ENCODE results near the gene SSH3. TPM values are rescaled to one million over a fixed set of nuclear protein-coding genes. Genes with fewer than 3 reads are reported as not detected.

SSH3 gene
- total and polyA plus RNA-seq, 2 of the 8 experiments (the other 6 are each of a cell fraction or from before 2014, with no cell fraction given) = 16.9 to 19.8 TPM

DNA sequence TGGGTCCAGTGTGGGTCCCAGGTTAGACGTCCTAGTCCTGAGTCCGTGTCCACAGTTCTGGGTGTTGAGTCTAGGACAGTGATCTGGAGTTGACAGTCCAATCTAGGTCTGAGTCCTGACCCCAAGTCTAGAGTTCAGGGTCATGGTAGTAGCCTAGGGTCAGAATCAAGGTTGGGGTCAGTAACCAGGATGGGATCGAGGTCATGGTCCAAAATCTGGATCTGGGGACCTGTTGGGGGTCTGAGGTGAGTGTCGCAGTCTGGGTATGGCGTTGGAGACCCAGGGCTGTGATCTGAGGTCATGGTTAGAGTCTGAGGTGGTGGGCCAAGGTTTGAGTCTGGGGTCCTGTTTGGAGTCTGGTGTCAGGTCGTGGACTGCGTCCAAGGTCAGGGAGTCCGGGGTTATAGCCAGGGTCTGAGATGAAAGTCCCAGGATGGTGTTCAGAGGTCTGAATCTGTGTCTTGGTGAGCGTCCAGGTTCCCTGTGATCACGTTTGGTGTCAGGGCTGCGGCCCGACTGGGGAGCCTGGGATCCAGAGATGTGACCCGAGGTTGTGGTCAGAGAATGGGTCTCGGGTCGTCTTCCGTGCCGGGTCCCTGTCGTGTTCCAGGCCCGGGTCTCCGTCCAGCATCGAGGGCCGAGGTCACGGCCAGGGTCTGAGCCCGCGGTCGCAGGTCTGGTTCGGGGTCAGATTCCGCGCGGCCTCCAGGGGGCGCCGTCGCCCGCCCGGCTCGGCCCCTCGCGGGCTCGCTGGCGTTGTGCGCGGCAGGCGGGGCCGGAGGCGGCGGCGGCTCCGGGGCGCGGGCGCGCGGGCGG, 37.5 kb upstream of the SSH3 start (continued):
- TF ChIP-seq, protein P1, sequence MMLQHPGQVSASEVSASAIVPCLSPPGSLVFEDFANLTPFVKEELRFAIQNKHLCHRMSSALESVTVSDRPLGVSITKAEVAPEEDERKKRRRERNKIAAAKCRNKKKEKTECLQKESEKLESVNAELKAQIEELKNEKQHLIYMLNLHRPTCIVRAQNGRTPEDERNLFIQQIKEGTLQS (IDR thresholded peaks at IDR 0.05; ENCODE audit: insufficient read depth, low read depth, low read length) = no peak
- no peak for TF ChIP-seq CBX5 (IDR thresholded peaks at IDR 0.05; ENCODE audit: low read depth, low read length)
- TF ChIP-seq RBBP5 (IDR thresholded peaks at IDR 0.05; ENCODE audit: borderline replicate concordance, low read depth, low read length) = no peak
- TF ChIP-seq CREB1 (IDR thresholded peaks at IDR 0.05) = no peak
- no peak; the same call in 1 of the 2 replicates for TF ChIP-seq YY1 (IDR thresholded peaks at IDR 0.05; ENCODE audit: low read depth, low read length)
- TF ChIP-seq POLR2A (IDR thresholded peaks at IDR 0.05; ENCODE audit: control extremely low read depth in 1 of 2, low read depth in 2 of 2, low read length in 2 of 2) = no peak
- TF ChIP-seq BCL11A (IDR thresholded peaks at IDR 0.05; ENCODE audit: low read depth in 2 of 2, low read length in 2 of 2) = no peak
- no peak for TF ChIP-seq TCF12 (IDR thresholded peaks at IDR 0.05; ENCODE audit: low read depth, low read length)
- TF ChIP-seq ZNF274 (IDR thresholded peaks at IDR 0.05; ENCODE audit: borderline replicate concordance, extremely low read depth, low read length) = no peak
- no peak for TF ChIP-seq RXRA (IDR thresholded peaks at IDR 0.05; ENCODE audit: insufficient read depth, low read depth, low read length)
- no peak for TF ChIP-seq KDM1A (IDR thresholded peaks at IDR 0.05; ENCODE audit: borderline replicate concordance, low read length)
- TF ChIP-seq TAF7 (optimal IDR thresholded peaks at IDR 0.05; ENCODE audit: borderline replicate concordance, low read depth, low read length) = no peak
- TF ChIP-seq, protein P2, sequence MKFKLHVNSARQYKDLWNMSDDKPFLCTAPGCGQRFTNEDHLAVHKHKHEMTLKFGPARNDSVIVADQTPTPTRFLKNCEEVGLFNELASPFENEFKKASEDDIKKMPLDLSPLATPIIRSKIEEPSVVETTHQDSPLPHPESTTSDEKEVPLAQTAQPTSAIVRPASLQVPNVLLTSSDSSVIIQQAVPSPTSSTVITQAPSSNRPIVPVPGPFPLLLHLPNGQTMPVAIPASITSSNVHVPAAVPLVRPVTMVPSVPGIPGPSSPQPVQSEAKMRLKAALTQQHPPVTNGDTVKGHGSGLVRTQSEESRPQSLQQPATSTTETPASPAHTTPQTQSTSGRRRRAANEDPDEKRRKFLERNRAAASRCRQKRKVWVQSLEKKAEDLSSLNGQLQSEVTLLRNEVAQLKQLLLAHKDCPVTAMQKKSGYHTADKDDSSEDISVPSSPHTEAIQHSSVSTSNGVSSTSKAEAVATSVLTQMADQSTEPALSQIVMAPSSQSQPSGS (IDR thresholded peaks at IDR 0.05; ENCODE audit: low read length) = no peak
- no peak for TF ChIP-seq PHF8 (conservative IDR thresholded peaks at IDR 0.05; ENCODE audit: low read depth, low read length)
- TF ChIP-seq, protein P3, sequence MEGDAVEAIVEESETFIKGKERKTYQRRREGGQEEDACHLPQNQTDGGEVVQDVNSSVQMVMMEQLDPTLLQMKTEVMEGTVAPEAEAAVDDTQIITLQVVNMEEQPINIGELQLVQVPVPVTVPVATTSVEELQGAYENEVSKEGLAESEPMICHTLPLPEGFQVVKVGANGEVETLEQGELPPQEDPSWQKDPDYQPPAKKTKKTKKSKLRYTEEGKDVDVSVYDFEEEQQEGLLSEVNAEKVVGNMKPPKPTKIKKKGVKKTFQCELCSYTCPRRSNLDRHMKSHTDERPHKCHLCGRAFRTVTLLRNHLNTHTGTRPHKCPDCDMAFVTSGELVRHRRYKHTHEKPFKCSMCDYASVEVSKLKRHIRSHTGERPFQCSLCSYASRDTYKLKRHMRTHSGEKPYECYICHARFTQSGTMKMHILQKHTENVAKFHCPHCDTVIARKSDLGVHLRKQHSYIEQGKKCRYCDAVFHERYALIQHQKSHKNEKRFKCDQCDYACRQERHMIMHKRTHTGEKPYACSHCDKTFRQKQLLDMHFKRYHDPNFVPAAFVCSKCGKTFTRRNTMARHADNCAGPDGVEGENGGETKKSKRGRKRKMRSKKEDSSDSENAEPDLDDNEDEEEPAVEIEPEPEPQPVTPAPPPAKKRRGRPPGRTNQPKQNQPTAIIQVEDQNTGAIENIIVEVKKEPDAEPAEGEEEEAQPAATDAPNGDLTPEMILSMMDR (IDR thresholded peaks at IDR 0.05; ENCODE audit: control extremely low read depth in 1 of 3, insufficient read depth in 1 of 3, low read depth in 1 of 3, low read length in 3 of 3) = peak in 2 of 3 experiments; percentile 80 to 92; a peak in 3 of 4 replicates
- no peak for TF ChIP-seq SUZ12 (IDR thresholded peaks at IDR 0.05; ENCODE audit: low read length)
- TF ChIP-seq NANOG (IDR thresholded peaks at IDR 0.05; ENCODE audit: insufficient read depth, low read depth, low read length, poor library complexity, severe bottlenecking) = no peak
- no peak for TF ChIP-seq MAFK (IDR thresholded peaks at IDR 0.05; ENCODE audit: low read depth, low read length)
